ENCODE data around the gene PRSS48.
"Not testable (repeated sequence)": the region's sequence is repeated elsewhere in the genome, so short reads cannot be mapped to it uniquely, and the experiment has no call there.

PRSS48 gene

DNA sequence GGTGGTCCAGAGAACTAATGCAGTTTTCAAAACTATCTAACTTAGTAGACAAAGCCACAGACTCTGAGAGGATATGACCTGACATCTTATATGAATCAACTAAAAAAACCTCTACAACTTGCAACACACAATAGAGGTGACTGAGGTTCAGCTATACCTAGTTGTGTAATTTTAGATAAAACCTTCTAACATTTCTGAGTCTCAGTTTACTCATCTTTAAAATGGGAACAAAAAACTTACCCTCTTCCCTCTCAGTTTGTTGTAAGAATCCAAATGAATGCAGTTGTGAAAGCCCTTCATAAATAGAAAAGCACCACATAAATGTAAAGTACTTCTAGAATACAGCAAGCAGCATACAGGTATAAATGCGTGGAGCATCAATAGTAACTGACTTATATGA lies 42.5 kb downstream of the PRSS48 start:
- no peak for DNase-seq

DNA sequence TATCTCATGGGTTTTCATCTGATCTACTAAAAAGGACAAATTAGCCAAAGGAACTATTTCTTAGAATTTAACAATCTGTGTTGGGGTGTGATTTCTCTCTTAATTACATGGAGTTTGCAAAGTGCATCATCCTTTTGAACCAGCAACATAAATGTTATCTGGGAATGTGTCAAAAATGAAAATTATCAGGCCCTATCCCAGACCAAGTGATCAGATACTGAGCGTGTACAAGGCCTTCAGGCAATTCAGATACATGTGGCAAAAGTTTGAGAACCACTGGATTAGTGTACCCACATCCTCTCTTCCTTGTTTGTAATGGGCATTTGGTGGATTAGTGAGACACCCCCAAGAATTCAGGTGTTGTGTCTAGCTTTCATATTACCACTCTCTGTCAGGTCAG lies 44.6 kb downstream of the PRSS48 start:
- DNase-seq: no peak

DNA sequence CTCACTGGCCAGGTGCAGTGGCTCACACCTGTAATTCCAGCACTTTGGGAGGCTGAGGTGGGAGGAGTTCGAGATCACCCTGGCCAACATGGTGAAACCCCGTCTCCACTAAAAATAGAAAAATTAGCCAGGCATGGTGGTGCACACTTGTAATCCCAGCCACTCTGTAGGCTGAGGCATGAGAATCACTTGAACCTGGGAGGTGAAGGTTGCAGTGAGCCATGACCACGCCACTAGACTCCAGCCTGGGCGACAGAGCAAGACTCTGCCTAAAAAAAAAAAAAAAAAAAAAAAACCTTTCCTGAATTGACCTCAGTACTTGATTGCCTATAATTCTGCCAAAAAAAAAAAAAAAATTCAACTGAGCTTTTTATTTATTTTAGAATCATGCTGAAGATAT lies 45.2 kb downstream of the PRSS48 start:
- not testable (repeated sequence) for DNase-seq

DNA sequence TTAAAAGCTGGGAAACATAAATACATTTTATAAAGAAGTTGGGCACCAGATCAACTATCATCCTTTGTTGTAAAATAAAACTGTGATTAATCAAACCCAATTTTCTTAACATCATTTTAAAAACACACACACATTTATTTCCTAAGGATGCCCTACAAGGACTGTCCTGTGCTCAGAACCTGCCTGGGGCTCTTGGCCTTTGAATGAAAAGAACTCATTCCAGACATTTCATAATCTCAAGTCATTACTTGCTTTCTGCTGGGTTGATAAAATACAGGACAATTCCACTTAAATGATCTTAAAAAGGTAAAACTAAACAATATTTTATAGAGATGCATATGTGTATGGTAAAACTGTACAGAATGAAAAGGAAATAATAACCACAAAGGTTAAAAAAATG lies 45.6 kb downstream of the PRSS48 start:
- no peak for DNase-seq

DNA sequence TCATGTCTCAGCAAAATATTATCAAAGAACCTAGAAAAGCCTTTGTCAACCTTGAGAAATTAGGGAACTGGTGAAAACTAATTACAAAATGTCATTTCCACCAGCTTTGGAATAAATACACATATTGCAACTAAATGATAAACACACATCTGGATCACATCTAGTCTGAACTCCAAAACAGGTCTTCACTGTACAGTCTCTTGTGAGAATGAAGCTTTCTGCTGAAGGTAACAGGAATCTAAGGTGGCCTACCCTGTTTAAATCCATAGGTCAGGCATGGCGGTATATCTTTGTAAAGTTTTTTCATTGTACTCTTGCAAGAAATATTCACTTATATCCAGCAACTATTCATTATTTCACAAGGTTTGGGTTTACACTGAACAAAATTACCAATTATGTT lies 46.7 kb downstream of the PRSS48 start:
- DNase-seq: no peak

DNA sequence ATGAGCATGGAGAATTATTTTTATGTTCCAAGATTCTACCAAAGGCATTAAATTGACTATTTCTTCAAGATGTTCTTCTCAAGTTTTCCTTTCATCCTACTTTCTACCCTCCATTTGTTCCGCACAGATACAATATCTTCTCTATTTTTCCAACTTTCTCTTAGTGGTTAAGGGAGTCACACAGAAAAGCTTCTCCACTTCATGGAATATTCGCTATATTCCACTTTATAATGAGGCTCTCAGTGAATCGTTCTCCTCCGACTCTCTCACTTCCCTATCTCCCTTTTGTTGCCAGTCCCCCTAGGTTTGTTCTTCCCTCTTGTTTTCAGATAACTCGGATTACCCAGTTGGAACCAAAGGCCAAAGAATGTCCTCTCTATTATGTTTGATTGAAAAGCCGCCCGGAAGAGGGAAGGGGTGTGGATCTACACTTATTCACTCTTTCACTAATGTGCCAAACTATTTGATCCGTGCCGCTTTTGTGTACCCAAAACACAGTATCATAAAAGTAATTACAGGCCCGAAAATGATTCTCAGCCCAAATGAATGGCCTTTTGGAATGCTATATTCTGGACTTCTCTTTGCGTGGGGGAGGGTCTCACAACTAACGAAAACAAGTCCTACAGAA lies 47.3 kb downstream of the PRSS48 start:
- DNase-seq: no peak

DNA sequence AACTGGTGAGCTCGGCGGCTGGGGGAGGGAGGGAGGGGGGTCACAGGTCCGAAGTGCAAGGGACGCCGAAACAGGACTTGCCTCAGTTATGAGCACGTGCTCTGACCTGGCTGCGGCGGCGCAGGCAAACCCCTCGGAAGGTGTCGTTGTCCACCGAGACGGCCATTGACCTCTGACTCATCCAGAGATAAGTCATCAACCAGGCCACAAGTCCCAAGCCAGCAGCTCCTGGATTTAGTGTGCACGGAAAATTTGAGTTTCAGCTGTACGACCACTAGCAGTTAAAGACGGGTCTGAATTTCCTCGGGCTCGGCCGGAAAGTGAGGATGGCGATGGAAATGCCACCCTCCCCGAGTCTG lies 47.8 kb downstream of the PRSS48 start:
- no peak for DNase-seq

DNA sequence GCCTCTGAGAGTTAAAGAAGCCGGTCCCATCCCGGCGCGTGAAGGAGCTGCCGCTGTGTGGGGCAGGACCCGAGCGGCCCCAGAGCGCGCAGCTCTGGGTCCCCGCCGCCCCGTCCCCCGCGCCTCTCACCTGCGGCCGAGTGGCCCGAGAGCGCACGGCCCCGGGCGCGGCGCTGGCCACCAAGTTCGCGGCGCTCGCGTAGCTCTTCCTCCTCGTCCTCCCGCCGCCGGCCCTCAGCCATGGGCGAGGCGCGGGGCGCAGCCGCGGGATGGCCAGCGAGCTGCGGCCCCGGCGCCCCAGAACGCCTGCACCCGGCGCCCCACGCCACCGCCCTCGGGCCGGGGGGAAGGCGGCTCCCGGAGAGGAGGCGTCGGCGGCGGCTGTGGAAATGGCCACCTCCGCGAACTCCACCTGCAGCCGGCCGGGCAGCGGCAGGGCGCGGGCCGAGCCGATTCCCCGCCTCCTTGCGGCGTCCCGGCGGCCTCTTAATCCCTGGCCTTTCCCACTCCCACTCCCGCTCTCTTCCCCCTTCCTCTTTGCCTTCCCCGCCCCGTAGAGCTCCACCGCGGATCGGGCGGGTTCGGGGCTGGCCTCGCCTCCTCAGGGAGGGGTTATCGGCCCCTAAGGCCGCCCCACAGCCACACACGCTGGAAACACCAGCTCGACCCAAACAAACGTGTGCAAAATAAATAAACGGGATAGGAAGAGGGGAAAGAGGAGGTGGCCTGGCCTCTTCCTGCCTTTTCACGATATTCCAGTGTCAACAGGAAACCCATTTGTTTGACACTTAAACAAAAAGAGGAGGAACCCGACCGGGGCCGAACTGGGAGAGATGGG lies 48.4 kb downstream of the PRSS48 start, which contains the start of gene SH3D19:
Gene SH3D19 (minus strand): TSS at position 495 of the 838 bp plus-strand sequence. CDS start 253 bp downstream, at position 242.
- DNase-seq: peak; percentile 18

DNA sequence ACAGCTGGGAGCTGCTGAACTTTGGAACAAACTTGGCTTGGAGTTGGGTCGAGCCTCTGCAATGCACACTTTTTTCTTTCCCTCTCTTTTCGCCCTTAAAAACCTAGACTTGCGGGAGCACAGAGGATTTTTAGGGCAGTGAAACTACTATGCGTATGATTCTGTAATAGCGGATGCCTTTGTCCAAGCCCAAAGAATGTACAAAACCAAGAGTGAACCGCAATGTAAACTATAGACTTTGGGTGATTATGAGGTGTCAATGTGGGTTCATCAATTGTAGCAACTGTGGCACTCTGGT lies 48.9 kb downstream of the PRSS48 start:
- no peak for DNase-seq

DNA sequence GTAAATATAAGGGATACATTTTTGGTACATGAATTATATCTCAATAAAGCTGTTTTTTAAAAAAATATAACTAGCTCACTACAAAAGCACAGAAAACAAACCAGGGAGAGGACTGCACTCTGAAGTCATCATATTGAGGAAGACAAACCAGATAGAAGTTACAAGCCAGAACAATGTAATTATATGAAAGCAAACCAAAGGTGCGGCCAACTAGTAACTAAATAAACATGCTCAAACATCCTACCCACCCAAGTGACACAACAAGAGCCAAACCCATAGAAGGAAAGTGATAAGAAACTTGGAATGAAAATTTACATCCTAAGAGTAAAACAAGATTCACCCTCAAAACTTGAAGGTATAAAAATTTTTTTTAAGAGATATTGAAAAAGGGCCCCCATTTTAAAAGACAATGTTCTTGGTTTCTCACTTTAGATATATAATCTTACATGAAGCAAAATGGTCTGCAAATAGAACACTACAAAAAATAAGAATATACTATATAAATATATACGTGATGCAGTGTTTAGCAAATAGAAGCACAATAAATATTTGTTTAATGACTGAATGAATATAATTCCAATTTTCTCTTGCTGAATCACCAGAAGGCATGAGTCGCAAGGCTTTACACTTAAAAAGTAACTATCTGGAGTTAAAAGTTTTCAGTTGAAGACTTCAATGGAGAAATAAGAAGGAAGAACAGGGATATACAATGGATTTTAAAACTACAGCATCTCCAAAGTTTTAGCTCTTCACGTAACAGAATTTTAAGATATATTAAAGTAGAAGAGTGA lies 52.5 kb downstream of the PRSS48 start:
- DNase-seq: no peak

DNA sequence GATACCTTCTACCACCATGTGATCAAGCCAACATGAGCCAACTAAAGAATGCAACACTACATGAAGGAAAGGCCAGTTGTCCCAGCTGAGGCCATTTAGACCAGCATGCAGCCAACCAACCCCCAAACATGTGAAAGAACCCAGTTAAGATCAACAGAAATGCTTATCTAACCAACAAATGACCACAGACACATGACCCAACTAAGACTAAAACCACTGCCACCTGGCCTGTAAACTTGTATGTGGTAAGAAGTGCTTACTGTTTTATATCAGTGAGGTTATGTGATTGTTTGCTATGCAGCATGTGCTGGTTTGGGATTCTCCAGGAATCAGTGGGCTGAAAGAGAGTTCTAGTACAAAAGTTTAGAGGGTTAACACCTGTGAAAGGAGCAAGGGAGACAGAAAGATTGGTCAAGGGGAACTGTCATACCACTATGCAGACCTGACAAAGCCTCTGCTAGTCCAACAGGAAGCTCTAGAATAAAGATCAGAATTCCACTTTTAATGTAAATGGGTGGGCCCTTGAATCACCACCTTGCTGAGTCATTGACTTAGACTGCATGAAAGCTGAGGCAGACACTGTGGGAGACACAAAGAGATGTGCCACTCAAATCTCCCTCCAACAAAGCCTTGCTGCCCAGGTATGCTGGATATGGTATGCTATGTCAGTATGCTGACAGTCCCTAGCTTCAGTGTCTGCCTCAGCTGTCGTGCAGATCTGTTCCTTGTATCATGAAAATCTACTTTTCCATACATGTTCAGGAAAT lies 54.5 kb downstream of the PRSS48 start:
- no peak for DNase-seq

DNA sequence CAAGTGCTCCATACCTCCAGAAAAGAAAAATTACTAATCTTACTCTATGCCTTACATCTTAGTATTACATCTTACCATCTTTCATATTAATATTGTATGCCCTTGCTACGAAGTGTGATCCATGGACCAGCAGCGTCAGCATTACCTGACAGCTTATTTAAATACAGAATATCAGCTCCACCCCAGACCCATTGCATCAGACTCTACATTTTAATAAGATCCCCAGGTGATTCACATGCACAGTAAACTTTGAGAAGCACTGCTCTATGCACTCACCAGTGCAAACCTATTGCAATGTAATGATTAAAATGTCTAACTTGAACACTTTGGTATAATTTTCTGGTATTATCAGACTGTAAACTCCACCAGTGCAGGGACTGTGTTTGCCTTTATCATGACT lies 62.5 kb downstream of the PRSS48 start:
- DNase-seq: no peak

DNA sequence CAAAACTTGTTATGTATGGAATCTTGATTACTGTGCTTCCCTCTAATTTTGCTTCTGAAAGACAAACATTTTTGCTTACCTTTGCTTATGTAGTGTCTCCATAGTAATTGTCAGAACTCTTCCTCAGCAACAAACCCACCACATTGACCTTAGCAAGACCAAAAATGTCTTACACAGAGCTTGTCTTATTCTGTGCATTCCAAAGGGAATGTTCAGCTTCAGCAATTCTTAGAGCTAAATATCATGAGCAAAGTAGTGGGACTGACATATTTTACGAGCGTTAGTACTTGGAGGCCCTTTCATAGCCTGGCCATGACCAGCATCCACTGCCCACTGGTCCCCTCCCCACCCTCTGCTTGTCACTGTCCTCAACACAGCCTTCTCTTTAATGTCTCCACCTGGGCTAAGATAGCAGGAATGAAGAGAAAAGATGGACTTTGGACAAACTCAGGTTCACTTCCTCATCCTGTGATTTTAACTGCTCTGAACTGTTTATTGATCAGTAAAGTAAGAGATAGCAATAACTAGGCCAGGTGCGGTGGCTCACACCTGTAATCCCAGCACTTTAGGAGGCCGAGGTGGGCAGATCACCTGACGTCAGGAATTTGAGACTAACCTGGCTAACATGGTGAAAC lies 63.9 kb downstream of the PRSS48 start:
- no peak for DNase-seq
